Muscle layer of colon (tissue), 2 donors: ENCODE results near the gene CACYBP.

ENCODE experiments used
- H3K27ac ChIP-seq: one replicate; pipeline ENCODE4 v1.7.0; 2013; ENCODE audit warnings: low read depth, mild to moderate bottlenecking, low read length, moderate library complexity
- H3K27me3 ChIP-seq, 2 donors: one replicate each; pipeline ENCODE4 v1.7.0; 2013; ENCODE audit warnings: low read length in 2 of 2, mild to moderate bottlenecking in 2 of 2; ENCODE audit not compliant: insufficient read depth in 2 of 2, control insufficient read depth in 1 of 2
- H3K36me3 ChIP-seq: one replicate; pipeline ENCODE4 v1.7.0; 2013; ENCODE audit warnings: mild to moderate bottlenecking, low read length; ENCODE audit not compliant: insufficient read depth
- H3K4me1 ChIP-seq: one replicate; pipeline ENCODE4 v1.7.0; 2013; ENCODE audit warnings: mild to moderate bottlenecking, low read length; ENCODE audit not compliant: insufficient read depth
- H3K4me3 ChIP-seq, 2 donors: one replicate each; pipeline ENCODE4 v1.7.0; 2013; ENCODE audit warnings: low read length in 2 of 2, low read depth in 1 of 2, mild to moderate bottlenecking in 1 of 2, moderate library complexity in 1 of 2
- H3K9ac ChIP-seq: one replicate; pipeline ENCODE4 v1.7.0; 2013; ENCODE audit warnings: low read length
- H3K9me3 ChIP-seq: one replicate; pipeline ENCODE4 v1.7.0; 2013; ENCODE audit warnings: mild to moderate bottlenecking, low read length
- donor health status: abdominal sarcoma.
- donor health status: Adenocarcinoma of cecum.

Gene CACYBP

DNA sequence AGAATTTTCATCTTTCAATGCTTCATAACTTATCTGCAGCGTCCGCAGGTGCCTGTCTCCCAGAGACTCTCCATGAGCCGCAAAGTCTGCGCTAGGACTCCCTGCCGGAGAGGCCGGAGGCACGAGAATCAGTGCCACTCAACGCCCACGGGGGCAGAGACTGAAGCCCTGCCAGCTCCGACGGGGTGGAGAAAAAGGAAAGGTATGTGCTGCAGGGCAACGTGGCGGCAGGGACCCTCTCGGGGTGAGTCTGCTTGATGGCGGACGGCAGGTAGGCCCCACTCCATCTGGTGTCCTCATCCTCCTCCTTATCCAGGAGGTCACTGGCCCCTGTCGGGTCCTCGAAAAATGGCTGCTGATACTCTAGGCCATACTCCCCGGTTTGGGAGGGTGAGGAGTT is 45.4 kb downstream of the CACYBP start:
- H3K4me3 ChIP-seq = no peak overlapping the region
- no peaks in the 10 kb centered on the region for H3K4me1 ChIP-seq
- no peaks in the 10 kb centered on the region for H3K36me3 ChIP-seq
- no peaks in the 10 kb centered on the region for H3K27me3 ChIP-seq
- H3K9me3 ChIP-seq = no peaks in the 10 kb centered on the region
- H3K27ac ChIP-seq = no peak overlapping the region
- no peak overlapping the region for H3K9ac ChIP-seq

- Histone ChIP-seq H3K27ac (no peak overlapping the region), H3K27me3 (no peaks in the 10 kb centered on the region), H3K9me3 (no peaks in the 10 kb centered on the region), H3K4me1 (no peaks in the 10 kb centered on the region), H3K4me3 (no peak overlapping the region), H3K36me3 (no peaks in the 10 kb centered on the region), H3K9ac (no peak overlapping the region)
Observed at GRCh38 chr1:175045519-175045918, 45.8 kb downstream of the CACYBP start.

DNA sequence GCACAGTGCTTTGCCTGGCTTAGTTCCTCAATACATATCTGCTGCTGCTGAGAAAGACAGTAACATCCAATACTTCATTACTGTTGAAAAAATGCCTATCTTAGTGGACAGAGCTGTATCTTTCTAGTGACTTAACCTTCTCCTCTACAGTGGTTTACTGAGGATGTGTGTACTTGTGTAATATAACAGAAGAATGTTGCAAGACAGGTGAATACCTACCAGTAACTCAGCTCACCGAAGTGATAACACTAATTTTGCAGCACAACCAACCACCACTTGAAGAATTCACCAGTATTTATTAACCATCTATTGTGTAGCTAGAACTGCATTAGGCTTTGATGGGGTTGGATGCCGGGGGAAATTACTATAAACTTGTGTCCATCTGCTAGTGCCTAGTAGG is 51.2 kb downstream of the CACYBP start:
- Histone ChIP-seq H3K4me3 (no peak overlapping the region), H3K4me1 (no peaks in the 10 kb centered on the region)

DNA sequence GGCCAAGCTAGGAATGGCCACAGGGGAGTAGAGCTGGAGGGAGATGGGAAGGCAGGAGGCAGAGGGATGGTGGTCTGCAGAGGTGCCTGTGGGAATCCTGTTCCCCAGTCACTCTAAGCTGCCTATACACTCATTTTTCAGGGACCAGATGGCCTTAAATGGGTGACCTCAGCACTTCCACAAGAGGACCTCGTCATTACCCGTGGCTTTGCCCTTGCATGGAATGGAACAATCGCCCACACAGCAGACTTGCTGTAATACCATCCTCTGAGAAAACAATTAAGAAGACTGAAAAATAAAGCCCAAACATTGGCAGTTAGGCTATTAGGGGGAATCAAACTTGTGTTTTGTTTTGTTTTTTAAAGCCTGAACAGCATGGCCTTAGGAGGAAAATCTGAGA is 55.0 kb downstream of the CACYBP start:
- H3K4me3 ChIP-seq = no peak overlapping the region
- no peaks in the 10 kb centered on the region for H3K27me3 ChIP-seq
- H3K27ac ChIP-seq = no peak overlapping the region
- no peak overlapping the region for H3K9ac ChIP-seq
- no peaks in the 10 kb centered on the region for H3K4me1 ChIP-seq
- H3K9me3 ChIP-seq = no peaks in the 10 kb centered on the region
- H3K36me3 ChIP-seq = no peaks in the 10 kb centered on the region

More for the DNA sequence above, 51.2 kb downstream of the CACYBP start:
- Histone ChIP-seq H3K36me3 (no peaks in the 10 kb centered on the region), H3K9me3 (no peaks in the 10 kb centered on the region), H3K27ac (no peak overlapping the region), H3K9ac (no peak overlapping the region), H3K27me3 (no peaks in the 10 kb centered on the region)
